Urothelium cell line (cell line): ENCODE data around the gene HTR3C.
"Not testable (repeated sequence)": the region's sequence is repeated elsewhere in the genome, so short reads cannot be mapped to it uniquely, and the experiment has no call there.

ENCODE experiments used
- DNase-seq: peaks from one replicate; pipeline ENCODE4 v3.0.0; 2011; ENCODE audit warnings: low spot score, mixed read lengths
- FAIRE-seq: peaks from 2 replicates; lab custom pipeline; 2011; peaks lifted over from hg19 to GRCh38; lab: Jason Lieb, UNC

Gene HTR3C

DNA sequence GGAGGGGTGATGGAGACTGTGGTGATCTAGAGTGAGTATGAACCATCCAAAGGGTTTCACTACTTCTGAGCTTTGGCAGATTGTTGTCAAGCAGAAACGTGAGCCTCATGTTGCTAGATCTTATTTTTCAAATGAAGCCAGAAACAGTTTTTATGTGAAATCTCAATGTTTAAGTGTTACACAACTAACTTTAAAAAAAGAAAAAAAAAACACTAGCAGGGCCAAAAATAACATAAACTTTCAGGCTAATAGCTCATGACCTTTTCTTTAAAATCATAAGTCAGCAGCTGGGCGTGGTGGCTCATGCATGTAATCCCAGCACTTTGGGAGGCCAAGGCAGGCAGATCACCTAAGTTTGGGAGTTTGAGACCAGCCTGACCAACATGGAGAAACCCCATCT, 23.4 kb upstream of the HTR3C start:
- DNase-seq (no peak), FAIRE-seq (no peak)

DNA sequence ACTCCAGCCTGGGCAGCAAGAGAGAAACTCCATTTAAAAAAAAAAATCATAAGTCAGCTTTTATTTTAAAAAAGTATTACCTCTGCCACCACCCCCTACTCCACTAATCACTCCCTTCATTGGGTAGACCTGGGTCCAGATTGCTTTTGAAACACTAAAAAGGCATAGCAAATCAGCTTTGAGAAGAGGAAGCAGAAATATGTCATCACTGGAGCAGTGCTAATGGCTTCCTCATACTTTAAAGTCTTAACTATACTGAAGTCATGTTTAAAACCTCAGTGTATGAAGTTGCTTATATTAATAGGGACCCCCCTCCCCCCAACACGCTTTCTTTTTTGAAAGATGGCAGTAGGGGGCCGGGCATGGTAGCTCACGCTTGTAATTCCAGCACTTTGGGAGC, 22.3 kb upstream of the HTR3C start:
- FAIRE-seq = no peak
- DNase-seq = no peak

DNA sequence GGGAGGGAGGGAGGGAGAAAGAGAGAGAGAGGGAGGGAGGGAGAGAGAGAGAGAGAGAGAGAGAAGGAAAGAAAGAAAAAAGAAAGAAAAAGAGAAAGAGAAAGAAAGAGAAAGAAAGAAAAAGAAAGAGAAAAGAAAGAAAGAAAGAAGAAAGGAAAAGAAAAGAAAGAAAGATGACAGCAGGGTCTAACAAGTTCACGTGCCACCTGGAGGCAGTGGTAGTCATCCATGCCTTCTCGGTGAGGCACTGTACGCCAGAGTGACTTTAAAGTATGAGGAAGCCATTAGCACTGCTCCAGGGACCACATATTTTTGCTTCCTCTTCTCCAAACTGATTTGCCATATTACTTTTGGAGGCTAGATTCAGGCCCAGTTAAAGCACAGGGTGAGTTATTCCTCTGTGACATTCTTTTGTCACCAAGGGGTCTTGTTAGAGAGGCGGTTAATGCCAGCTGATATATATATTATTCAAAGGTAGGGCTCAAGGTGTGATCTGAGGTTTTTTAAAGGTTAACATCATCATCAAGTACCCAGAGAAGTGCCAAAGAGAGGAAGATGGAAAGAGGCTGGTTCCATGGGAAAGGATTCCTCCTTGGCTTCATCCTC, 21.6 kb upstream of the HTR3C start, which contains the start of gene HTR3D:
TSS of gene HTR3D (plus strand) at position 556 of the 606 bp plus-strand sequence. CDS start at position 556, 0 bp downstream.
- DNase-seq = no peak
- no peak for FAIRE-seq

DNA sequence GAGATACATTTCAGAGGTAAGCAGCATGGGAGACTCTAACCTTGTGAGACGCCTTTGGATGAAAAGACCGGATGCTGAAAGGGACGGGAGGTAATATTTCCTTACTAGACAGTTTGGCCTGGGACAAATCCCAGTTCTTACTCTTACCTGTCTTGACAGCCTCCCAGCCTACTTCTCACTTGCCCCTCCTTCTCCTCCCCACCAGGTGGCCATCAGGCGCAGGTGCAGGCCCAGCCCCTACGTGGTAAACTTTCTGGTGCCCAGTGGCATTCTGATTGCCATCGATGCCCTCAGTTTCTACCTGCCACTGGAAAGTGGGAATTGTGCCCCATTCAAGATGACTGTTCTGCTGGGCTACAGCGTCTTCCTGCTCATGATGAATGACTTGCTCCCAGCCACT, 15.0 kb upstream of the HTR3C start:
- DNase-seq = no peak
- no peak for FAIRE-seq

DNA sequence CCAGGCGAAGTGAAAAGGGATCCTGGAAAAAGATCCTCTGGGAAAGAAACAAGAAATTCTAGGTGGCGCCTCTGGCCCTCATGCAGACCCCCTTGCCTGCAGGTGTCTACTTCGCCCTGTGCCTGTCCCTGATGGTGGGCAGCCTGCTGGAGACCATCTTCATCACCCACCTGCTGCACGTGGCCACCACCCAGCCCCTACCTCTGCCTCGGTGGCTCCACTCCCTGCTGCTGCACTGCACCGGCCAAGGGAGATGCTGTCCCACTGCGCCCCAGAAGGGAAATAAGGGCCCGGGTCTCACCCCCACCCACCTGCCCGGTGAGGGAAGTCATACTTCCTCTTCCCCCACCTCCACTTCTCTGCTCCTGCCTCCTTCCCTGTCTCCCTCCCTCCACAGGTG, 14.5 kb upstream of the HTR3C start:
- not testable (repeated sequence) for FAIRE-seq, DNase-seq

DNA sequence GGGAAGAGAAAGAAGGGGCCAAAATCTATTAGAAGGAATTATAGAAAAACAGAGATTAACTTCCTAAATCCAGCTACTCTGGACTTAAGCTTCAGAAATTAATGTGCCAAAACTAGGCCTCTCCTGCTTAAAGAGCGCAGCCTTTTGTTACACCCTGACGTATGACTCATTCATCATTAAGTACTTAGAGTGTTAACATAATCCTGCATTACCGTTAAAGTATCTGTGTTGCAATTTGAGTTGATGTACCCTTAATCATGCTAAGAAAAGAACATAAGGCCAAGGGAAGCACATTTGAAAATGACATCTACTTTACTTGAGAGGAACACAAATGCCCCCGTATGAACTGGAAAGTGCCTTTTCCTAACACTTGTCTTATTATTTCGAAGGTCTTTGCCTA, 13.4 kb upstream of the HTR3C start:
- no peak for DNase-seq

DNA sequence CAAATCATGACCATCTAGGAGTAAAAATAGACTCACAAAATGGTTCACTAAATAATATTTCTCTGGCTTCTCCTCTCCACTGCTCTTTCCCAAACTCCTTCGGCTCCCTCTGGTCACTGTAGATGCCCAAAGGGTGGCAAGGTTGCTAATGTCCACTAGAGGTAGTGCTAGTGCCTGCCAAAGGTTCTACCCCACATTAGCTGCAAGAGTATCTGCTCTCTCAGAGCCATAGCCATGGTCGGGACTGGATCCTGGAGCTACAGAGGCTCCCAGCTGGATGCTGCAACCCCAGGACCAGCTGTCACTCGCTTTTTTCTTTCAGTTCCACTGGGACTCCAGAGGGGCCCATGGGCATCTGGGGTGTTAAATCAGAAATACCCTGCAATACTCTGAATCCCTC, 12.8 kb upstream of the HTR3C start:
- no peak for FAIRE-seq
- DNase-seq = peak; percentile 40

More for the DNA sequence above, 13.4 kb upstream of the HTR3C start:
- FAIRE-seq = no peak

DNA sequence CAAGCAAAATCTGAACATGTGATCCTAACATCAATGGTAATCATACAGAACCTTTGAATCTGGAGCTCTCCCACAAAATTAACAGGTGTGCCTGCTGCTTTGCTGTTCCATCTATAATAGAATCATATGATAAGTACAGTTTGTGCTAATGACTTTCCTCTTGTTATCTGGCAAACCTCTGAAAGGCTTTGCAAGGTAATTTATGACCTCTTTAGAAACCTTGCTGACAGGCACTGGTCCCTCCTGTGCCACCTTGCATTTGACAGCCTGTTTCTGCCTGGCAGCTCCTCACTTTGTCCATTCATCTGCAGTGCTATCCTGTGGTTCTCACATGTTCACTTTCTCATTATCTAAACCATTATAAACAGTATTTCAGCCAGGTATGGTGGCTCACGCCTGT, 10.2 kb upstream of the HTR3C start:
- DNase-seq = no peak
- no peak for FAIRE-seq

DNA sequence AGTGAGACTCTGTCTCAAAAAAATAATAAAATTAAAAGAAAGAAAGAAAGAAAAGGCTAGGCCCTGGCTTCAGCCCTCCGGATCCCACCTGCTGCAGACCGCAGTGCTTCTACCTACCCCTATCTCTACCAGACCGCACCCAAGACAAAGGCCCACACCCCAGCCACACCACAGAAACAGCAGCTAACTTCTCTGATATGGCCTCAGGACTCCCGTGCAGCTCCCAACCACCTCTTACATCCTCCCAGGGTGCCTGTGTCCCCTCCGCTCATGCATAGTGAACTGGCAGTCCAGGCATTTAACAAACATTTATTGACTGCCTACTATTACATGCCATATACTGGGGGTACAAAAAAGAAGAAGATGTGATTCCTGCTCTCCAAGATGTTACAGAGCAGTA, 6.9 kb upstream of the HTR3C start:
- no peak for FAIRE-seq
- DNase-seq = no peak

DNA sequence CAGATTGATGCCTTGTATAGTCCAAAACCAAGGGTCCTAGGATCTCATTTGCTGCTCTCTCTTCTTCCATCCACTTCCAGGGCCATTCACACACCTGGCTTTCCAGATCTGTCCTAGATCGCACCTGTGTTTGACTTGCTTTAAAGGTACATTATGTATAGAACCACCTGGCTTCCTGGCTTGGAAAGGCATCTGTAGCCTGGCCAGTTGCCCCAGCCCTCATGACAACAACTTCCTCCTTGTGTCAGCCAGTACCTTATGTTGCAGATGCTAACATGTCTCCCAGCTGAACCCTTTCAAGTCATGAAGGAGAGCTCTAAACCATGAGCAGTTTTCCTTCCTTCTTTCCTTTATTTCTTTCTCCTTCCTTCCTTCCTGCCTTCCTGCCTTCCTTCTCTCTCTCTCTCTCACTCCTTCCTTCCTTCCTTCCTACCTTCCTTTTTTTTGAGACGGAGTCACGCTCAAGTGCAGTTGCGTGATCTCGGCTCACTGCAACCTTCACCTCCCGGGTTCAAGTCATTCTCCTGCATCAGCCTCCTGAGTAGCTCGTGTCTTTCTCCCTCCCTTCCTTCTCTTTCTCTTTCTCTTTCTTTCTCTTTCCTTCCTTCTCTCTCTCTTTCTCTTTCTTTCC, 2.5 kb upstream of the HTR3C start:
- DNase-seq (no peak), FAIRE-seq (no peak)

DNA sequence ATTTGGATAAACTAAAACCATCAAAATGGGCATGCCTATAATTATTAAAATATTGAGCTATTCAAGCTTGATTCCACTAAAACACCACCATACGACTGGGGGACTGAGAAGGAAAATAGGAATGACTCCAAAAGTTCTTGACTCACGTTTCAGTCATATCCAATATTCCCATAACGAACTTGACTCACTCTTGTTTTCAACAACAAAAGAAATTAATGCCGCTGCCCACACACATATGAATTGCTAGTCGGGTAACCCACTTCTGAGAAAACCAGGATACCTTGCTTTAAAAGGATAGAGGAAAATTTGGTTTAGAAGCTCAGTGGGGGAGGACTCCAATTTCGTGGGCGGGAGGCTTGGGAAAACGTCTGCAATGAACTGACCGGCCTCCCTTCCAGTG, 5.2 kb downstream of the HTR3C start:
- DNase-seq = no peak
- FAIRE-seq = no peak

DNA sequence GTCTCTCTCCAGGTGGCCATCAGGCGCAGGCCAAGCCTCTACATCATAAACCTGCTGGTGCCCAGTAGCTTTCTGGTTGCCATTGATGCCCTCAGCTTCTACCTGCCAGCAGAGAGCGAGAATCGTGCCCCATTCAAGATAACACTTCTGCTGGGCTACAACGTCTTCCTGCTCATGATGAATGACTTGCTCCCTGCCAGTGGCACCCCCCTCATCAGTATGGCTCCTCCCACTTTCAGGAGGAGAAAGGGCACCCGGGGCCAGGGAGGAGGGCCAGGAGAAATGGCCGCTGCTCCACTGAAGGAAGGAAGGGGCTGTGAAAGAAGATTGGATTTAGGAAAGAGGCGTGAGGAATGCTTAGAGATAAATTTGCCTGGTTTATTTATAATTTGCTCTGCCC, 6.6 kb downstream of the HTR3C start:
- DNase-seq (no peak), FAIRE-seq (no peak)

DNA sequence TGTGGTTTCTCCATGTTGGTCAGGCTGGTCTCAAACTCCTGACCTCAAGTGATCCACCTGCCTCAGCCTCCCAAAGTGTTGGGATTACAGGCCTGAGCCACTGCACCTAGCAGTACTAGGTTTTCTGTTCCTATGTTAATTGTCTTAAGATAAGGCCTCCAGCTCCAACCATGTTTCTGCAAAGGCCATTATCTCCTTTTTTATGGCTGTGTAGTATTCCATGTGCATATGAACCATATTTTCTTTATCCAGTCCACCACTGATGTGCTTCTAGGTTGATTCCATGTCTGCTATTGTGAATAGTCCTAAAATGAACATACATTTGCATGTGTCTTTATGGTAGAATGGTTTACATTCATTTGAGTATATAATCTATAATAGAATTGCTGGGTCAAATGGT, 9.8 kb downstream of the HTR3C start:
- DNase-seq (no peak), FAIRE-seq (no peak)

DNA sequence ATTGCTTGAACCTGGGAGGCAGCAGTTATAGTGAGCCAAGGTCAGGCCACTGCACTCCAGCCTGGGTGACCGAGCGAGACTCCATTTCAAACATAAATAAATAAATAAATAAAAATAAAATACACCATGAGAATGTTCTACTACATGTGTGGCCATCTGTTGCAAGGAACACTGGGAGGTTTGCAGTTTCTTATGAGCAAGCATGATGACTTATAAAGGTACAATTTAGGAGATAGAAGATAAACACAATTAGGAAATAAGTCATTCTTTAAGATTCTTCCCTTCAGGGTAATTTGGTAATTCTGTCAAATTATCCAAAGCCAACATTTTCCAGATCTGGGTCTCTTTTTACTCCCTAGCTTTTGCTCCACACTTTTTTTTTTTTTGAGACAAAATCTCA, 13.4 kb downstream of the HTR3C start:
- DNase-seq (no peak), FAIRE-seq (no peak)

DNA sequence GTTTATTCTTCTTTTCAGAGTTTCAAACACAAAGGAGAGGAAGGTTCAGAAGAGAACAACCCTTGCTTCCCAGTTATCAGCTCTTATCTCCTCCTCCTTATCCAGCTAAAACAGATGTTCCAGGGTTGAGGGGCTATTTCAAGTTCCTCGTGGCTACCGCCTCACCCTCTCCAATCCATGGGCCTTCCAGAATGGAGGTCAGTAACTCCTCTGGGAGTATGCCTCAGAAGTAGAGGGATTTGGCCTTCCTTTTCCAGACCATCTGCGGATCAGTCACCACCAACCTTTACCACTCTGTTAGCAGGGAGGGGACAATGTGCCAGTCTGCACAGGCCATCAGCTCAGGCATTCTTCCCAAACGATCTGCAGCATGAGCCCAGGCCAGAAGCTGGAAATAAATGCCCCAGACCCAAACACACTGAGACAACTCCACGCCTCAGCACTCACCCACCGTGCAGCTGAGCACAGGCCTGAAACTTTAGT, 14.8 kb downstream of the HTR3C start:
- FAIRE-seq = no peak
- no peak for DNase-seq

DNA sequence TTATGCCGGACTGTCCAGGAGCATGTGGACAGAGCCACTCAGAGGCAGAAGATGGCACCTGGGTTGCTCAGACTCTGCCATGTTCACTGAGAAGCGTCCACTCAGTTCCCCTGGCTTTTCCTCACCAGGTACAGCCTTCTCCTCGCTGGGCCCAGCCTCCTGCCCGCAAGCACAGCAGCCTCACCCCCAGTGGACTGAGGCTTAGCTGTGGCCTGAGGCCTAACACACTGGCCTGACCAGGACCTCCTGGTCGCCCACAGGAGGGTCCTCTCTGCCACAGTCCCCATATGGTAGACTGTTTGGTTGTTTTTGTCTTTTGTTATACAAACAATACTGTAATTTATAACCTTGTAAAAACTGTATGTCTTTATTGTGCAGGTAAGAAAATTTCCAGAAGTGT, 15.5 kb downstream of the HTR3C start:
- FAIRE-seq (no peak), DNase-seq (no peak)

DNA sequence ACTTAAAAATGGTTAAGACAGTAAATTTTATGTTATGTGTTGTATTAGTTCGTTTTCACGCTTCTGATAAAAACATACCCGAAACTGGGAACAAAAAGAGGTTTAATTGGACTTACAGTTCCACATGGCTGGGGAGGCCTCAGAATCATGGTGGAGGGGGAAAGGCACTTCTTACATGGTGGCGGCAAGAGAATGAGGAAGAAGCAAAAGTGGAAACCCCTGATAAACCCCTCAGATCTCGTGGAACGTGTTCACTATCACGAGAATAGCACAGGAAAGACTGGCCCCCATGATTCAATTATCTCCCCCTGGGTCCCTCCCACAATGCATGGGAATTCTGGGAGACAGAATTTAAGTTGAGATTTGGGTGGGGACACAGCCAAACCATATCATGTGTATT, 18.3 kb downstream of the HTR3C start:
- FAIRE-seq, DNase-seq: not testable (repeated sequence)

DNA sequence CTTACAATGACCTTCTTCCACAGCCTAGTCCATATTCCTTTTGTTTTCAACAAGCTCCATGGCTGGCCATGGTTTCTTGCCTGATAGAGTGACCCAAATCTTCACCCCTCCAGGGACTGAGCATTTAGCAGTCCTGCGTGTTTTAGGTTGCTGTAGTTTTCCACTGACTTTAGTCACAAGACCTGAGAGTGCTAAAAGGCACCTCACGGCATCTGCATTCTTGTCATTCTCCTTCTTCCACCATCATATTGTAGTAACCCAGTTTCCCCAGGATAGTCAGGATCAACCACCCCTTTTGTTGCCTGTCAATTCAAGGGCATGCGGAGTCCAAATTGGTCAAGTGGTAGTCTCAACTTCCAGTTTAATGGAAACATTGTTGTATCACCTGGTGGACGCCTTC, 20.8 kb downstream of the HTR3C start:
- DNase-seq = no peak
- FAIRE-seq = no peak

DNA sequence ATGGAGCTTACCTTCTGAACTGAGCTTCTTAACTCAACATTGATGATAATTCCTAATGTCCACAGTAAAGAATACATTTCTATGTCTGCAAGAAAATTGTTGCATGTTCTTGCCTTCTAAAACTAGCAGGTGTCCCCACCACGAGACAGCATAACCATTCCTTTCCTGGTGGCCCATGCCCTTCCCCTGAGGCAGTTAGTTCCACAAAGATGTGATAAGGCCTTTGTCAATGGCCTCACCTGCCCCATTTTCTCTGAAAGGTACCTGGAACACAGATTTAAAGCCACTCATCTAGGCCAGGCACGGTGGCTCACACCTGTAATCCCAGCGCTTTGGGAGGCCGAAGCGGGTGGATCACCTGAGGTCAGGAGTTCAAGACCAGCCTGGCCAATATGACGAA, 23.1 kb downstream of the HTR3C start:
- no peak for DNase-seq
- no peak for FAIRE-seq

DNA sequence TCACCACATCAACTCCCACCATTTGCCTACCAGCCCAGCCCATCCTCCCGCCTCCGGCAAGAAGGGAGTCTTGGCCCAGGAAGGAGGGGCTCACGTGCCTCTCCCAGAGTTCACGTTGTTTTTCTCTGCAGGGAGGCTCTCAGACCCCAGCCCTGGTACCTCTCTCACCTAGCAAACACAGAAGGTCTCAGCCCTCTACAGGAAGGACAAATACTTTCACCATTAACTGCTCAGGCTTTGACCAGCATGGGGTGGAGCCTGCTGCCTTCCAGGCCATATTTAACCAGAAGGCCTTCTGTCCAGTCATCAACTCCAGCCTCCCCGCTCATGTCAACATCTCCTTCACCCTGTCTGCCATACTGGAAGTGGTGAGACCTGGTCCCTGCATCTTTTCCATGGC, 25.0 kb downstream of the HTR3C start:
- DNase-seq (no peak), FAIRE-seq (no peak)

DNA sequence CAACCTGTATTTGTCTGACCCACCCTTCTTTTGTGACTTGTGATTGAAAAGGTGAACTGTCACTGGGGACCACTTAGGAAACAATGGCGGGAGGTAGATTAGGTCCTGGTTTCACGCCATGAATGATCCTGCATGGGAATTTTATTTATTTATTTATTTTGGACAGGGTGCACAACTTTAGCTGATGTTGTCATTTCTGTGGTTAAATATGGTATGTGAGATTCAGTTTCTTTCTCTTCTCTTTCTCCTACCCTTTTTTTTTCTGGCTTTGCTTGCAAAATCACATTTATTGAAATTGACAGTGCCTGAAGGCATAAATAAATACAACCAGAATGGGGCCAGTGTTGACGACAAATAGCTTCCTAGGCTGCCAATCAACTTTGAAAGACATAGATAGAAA, 26.0 kb downstream of the HTR3C start:
- no peak for DNase-seq
- no peak for FAIRE-seq

DNA sequence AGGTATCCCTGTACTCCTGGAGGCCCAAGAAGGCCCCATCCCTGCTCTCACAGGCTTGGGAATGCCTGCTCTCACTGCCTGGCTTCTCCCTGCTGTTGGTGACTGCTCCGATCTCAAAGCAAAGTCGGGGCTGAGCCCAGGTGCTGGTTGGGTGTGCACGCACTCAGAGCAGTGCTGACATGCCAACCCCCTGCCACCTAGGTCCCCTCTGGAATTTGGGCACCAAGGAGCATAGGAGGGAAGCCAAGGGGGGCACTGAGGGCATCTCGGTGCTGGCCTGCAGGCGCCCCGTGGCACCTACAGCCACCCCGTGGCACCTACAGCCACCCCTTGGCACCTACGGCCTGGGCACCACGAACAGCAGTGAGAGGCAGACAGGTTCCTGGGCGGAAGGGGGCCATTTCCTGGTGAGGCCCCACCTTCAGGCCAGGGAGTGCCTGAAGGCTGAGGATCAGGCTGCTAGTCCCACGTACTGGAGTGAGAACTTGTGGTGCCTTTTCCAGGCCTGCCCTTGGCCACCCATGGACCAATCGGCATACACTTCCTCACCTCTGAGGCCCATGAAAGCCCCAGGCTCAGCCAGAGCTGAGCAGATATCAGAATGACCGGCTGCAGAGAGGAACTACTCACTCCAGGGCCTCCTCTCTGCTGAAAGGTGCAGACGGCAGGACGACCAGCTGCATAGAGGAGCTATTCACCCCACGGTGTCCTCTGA, 28.4 kb downstream of the HTR3C start:
- DNase-seq (no peak), FAIRE-seq (no peak)
